Hindlimb muscle (tissue), 1 donor: ENCODE data around the gene SLC66A1. TPM values are rescaled to one million over a fixed set of nuclear protein-coding genes. Genes with fewer than 3 reads are reported as not detected.

Experiments
- DNase-seq: peaks from one replicate; pipeline ENCODE4 v3.0.0-alpha.2; 2013
- polyA plus RNA-seq: library from polyadenylated mRNA; unstranded; fragments of 120-200 nt; gene quantifications from one replicate; pipeline ENCODE4 v1.2.1, GENCODE V29; 2013; ENCODE audit not compliant: insufficient read length

Gene SLC66A1
- polyA plus RNA-seq, 1 donor, result 13.1 TPM

DNA sequence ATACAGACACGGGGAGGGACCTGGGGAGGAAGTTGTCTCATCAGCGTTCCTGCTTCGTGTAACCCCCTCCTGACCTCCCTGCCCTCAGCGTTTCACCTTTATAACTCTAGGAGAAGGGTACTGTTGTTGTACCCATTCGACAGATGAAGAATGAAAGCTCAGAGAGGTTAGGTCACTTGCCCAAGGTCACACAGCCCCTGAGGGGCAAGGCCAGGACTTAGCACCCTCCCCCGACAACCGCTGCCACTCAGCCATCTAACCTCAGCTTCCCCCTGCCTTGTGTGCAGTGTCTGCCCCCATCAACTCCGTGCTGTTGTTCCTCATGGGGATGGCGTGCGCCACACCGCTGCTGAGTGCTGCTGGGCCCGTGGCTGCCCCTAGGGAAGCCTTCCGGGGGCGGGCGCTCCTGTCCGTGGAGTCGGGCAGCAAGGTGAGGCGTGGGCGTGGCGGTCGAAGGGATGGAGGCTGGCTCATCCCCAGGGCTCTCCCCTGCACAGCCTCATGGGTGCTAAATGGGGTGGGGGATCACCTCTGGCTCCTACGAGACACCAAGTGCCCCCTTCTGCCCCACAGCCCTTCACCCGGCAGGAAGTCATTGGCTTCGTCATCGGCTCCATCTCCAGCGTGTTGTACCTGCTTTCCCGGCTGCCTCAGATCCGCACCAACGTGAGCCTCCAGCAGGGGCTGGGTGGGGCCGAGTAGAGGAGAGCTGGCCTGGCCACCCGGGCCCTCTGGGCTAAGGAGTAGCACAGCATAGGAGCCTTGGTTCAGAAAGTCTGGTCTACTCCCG, 14.0 kb downstream of the SLC66A1 start:
- no peak for DNase-seq

DNA sequence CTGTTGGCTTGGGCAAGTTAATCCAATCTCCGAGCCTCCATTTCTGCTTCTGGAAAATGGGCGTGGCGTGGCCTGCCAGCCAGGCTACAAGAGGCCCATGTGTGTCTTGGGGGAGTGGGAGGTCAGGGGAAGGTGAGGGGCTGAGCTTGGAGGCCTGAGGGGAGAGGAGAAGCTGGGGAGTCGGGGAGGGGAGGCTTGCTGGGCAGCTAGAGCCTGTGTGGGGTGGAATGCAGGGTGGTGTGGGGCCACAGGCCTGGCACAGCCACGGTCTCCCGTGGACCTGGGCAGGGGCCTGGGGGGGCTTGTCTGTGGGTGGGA, 14.6 kb downstream of the SLC66A1 start:
- no peak for DNase-seq

DNA sequence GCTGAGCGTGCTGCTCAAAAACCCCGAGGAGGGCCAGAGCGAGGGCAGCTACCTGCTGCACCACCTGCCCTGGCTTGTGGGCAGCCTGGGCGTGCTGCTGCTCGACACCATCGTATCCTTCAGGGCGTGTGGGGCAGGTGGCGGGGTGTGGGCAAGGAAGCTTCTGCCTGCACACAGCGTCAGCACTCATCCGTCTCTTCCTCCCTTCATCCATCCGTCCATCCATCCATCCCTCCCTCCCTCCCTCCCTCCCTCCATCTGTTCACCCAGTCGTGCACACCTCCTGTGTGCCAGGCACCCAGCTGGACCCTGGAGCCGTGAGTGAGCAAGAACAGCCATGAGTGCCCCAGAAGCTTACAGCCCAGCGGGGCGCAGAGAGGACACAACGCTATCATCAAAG, 15.2 kb downstream of the SLC66A1 start:
- DNase-seq, result no peak

DNA sequence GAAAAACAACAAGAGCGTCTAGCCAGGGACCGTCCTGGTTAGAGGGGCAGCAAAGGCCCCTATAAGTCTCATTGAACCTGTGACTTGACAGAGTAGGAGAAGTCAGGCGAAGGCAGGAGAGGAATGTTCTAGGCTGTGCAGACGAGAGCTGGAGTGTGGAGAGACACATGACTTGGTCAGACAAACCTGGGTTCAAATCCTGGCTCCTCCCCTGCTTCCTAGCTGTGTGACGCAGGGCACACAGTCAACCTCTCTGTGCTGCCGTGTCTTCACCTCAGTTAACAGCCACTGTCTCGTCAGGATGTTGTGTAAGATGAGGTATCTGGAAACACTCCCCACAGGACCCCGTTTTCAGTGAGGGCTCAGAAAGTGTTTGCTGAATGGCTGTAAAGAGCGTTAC, 15.6 kb downstream of the SLC66A1 start:
- DNase-seq, result no peak

DNA sequence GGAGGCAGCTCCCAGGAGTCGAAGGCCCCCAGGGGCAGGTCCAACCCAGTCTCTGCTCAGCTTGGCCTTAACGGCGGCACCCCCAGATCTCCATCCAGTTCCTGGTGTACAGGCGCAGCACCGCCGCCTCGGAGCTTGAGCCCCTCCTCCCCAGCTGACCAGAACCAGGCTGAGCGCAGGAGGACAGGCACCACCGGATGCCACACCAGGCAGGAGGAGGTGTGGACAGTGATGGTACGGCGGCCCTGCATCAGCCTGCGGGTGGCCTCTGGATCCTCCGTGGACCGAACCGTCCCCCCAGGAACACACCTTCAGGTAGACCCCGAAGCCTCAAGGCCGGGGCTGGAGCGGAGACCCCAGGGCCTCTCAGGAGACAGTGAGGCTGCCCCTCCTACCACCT, 16.4 kb downstream of the SLC66A1 start:
- no peak for DNase-seq

DNA sequence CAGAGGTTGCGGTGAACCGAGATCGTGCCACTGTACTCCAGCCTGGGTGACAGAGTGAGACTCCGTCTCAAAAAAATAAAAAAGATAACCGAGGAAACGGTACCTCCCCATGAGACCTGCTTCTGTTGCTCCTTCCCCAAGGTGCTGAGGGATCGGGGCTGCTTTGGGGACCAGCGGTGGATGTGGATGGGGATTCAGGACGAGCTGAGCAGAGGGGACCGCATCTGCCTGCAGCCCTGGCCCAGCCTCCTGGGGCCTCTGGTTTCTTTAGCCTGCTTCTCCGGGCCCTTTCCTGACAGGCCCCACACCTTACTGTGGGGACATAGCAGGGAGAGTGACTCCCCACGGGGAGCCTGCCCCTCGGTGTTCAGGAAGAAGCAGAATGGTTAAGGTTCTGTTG, 17.1 kb downstream of the SLC66A1 start:
- no peak for DNase-seq

DNA sequence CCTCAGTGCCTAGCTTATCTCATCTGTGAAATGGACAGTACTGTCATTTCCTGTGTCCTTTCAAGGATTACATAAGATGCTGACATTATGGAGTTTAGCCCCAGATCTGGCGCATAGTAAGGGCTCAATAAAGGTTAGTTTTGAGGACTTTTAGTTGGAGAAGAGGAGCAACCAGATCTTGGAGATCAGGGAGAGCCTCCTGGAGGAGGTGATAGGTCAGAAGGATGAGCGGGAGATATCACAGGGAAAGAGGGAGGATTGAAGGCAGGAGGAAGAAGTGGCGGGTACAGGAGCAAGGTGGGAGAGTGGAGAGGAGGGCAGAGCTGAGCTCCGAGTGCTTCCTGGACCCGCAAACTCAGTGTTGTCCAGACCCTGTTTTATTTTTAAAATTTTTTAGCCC, 17.5 kb downstream of the SLC66A1 start:
- DNase-seq, result no peak

DNA sequence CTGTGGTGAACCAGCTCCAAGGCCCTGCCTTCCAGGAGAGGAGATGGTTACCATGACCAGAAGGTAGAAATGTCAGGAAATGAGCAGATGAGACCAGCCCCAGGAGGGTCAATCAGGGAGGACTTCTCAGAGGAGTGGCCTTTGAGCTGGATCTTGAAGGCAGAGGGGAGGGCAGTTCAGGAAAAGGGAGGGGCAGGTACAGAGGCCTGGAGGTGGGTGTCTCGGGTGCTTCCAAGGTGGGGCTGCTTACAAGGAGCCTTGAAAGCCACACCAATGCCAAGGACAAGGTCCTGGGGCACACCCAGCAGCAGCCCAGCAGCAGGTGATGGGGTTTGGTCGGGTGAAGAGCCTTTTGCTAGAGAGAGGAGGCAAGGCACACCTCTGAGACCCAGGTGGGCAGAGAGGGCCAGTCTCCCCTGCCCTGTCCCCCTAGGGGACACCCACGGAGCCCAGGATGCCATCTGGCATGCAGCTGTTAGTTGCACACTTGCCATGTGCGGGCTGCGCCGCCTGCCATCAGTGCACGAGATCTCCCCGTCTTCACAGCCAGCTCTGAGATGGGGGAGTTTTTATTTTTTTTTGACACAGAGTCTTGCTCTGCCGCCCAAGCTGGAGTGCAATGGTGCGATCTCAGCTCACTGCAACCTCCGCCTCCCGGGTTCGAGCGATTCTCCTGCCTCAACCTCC, 18.5 kb downstream of the SLC66A1 start:
- DNase-seq, result no peak

DNA sequence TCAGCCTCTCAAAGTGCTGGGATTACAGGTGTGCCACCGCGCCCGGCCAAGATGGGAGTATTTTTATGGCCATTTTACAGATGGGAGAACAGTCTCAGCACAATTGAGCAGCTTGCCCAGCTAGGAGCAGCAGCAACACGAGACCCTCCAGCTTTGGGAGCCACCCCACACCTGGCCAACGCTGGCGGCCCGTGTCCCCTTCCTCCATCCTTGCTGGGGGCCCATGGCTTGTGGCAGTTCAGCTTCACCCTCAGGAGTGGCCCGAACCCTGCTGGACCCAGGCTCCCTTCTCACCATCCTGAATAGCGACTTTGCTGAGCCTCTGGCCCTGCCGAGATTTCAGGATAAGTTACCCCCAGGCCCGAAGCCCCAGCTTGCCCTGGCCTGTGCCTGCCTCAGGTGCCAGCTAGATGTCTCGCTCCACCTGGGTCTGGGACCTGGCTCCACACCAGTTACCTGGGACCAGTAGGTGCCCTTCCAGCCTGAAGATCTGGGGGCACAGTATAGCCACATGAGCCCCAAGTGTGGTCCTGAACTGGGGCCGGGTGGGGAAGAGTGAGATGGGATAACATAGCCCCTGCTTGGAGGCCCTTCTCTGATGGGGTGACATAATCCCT, 19.2 kb downstream of the SLC66A1 start:
- no peak for DNase-seq

DNA sequence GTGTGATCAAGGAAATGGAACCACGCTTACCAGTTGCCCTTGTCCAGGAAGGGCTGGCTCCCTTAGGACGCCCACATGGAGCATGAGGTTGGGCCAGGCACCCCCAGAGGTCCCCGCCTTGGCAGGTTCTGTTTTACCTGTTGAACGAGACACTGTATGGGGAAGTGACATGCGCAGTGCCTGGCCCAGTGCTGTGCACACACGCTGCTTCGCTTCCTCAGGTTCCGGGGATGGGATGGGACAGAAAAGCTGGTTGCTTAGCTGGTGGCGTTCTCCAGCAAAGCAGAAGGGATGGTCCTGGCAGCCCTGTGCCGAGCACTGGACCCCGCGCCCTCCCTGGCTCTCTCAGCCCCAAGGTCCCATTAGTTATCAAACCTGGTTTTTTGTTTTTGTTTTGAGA, 20.7 kb downstream of the SLC66A1 start:
- DNase-seq, result no peak

DNA sequence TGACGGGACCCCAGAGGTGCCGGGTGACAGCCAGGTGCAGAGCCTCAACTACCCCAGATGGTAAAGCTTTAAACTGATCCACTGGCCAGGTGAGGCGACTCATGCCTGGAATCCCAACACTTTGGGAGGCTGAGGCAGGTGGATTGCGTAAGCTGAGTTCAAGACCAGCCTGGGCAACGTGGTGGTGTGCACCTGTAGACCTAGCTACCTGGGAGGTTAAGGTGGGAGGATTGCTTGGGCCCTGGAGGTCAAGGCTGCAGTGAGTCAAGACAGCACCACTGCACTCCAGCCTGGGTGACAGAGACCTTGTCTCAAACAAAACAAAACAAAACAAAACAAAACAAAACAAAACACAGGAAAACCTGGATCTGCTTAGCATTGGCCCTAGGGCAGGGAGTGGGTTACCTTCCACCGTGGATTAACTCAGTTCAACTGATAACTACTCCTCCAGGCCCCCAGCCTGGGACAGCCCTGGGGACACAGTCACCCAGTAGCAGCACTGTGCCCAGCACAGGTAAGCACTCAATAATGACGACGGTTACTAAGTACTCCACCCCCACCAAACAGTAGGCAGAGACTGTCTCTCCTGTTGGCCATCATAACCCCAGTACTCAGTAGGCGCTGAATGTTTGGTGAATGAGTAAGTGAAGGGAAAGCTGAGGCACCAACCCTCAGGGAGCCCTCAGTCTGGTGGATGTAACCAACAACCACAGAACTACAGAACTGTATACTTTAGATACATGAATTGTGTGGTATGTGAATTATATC, 21.6 kb downstream of the SLC66A1 start:
- no peak for DNase-seq

DNA sequence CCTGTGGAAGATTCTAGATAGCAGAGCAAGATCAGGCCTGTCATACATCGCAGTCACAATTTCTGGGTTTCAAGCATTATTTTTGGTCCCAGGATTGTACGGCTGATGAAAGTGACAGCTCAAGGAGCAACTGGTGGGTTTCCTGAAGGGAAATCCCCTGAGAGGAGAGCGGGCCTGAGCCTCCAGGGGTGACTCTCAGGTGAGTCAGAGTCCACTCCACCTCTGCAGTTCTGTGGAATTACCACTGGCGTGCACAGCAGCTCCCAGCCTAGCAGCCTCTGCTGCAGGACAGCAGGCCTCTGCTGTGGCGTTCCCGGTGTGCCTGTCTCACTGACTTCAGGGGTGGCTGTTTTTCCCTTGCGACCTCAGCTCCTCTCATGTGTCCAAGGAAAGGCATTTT, 24.4 kb downstream of the SLC66A1 start:
- DNase-seq, result no peak

DNA sequence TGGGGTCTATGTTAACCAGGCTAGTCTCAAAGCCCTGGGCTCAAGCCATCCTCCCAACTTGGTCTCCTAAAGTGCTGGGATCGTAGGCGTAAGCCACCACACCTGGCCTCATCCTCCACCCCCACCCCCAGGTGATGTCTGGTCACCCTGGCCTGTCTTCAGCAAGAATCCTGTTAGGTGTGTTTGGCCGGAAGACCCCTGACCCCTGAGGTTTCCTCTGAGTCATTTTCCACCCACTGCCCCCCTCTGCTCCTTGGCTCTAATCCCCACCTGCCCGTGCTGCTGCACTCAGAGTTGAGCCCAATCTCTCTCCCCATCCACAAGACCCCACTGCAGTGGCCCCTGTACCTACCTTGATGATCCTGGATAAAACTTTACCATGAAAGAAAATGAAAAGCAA, 25.2 kb downstream of the SLC66A1 start:
- no peak for DNase-seq

DNA sequence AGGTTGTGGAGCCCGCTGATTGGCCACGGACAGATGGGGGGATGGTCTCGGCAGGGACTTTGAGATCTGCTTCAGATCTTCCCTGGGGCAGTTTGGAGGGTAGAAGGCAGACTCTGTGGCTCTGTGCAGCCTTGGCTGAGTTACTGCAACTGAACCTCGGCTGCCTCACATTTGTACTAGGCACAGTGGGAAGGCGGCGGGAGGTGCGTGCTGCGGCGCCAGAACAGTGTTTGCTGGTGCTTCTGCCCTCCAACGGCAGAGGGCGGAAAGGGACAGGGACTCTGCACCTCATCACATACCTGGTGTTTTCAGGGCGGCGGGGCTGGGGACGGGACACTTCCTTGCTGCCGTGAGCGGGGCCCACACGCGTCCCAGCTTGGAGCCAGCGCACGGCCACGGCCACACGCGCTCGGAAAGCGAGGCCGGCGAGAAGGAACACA, 26.2 kb downstream of the SLC66A1 start:
- DNase-seq, result no peak

DNA sequence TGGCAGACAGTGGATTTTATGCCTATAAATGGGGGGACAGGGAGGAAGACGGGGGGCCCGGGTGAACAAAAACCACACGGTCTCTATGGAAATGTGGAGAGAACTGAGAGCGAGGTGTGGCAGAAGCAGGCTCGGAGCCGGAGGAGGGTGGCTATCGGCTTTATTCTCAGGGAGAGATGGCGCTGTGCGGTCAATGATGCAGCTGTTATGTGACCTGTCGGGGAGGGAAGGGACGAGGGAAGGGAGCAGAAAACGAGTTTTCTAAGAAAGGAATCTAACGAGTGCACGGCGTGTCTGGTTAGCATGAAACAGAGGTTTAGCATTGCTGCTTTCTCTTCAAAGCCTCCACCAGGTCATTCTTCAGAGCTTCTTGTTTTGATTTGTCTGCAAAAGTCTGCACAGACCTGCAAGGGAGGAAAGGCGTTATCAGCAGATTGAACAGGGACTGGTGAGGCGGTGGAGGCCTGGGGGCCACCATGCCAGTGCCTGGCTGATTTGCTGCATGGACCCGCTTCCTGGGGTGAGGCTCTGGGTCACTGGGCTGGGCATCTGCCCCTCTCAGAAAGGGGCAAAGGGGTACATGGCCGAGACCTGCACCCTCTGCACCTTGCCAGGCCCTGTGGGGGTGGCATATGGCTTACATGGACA, 27.2 kb downstream of the SLC66A1 start:
- DNase-seq, result no peak

DNA sequence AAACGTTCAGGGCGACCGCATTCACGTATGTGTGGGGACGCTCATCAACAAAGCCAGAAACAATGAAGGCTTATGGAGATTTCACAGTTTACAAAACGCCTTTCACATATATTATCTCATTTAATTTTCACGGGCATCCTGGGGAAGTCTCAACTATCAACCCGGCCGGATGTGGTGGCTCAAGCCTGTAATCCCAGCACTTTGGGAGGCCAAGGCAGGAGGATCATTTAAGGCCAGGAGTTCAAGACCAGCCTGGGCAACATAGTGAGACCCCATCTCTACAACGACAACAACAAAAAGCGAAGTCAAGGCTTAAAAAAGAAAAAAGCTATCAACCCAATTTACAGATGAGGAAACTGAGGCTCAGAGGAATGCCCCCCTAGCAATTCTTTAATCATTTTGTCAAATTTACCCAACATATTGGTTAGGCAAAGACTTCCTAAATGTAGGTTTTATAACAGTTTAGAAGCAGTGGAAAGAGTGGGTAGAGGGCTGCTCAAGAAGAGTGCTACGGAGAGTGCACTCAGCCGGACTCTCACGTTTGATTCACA, 28.3 kb downstream of the SLC66A1 start:
- no peak for DNase-seq

DNA sequence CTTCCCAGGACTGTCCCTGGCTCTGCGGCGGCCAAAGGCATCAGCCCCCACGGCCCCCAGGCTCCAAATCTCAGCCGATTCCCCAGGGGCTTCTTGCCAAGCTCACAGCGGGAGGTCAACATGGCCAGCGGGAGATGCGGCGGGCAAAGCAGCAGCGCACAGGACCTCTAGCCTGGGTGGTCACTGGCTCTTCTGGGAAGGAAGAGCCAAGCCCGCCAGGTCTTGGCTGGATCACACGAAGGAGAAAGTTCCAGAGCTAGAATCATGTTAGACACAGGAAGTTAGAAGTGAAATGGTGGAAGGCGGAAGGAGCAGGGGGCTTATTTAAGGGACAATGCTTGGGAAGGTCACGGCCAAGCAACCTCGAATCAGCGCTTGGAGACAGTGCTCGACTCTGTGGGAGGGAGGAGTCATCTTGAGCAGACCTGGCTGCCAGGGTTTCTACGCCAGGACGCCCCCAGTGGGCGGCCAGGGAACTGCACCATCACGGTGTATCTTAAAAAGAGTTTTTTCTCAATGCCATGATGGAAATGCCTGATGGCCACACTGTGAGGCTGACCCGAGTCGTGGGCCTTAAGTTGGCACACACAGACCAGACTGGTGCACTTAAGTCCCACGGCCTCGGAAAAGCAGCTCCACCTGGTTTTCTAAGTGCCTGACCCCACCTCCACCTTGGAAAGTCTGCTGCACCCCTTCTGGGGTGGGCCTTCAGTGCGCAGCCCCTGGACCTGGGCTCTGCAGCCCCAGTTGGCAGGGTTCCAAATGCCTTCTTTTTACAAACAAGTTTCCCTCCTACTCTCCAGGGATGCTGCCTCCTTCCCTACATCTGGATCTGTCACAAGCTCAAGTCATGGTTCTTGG, 29.3 kb downstream of the SLC66A1 start:
- DNase-seq, result peak; percentile 76

DNA sequence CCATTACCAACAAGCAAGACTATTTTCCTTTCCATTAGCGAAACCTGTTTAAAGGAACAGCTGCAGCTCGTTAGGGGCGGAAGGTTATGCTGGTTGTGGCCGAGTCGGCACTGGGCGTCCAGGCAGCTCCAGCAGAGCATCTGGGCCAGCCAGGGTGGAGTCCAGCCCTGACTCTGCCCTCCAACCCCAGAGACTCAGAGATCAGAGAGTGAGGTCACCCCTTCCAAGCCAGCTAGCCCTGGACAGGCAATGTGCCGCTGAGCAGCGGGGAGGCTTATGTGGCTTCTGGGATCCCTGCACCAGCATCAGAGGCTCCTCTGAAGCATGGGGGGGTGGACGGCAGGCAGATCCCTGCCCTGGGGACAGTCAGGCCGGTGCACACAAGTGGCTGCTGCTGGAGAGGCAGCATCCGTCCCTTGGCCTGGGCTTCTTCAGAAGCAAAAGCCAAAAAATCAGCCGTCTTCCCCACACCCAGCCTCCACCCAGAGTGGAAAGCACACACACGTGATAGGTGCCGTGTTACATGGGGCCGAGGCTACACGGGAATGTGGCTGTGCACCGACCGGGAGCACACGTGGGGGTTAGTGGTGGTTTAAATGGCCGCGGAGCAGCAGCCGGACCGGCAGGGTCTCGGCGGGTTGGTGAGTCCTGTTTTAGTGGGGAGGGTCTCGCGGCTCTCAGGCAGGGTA, 30.1 kb downstream of the SLC66A1 start:
- DNase-seq, result peak; percentile 38

DNA sequence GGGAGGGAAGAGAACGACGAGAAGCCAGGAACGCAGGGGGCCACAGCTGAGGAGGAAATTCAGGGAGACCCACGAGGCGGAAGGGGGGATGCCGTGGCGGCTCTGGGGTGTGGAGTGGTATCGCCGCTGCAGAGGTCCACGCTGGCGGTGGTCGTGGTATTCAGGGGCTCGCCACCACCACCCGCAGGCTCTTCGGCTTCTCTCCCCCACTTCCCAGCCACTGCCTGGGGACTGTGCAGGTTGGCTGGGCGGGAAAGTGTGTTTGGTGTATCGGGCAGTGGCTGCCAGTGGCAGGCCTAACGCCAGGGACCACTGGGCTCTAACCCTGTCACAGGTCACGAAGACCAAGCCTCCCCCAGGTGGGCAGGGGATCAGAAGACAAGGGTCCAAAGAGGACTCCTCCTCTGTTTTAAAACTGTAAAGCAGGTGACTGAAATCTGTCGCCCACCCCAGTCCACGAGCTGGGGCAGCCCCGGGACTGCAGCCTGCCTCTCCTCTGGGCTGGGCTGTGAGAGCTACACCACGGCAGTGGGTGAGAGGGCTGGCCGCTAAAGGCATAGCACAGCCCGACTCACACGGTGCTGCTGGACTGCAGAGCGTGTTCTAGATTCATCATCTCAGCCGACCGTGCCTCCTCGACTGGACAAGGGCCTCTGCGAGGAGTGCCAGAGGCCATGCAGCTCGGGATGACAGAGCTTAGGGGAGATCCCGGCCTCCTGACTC, 30.9 kb downstream of the SLC66A1 start:
- no peak for DNase-seq
